Stimulated activated naive CD8-positive, alpha-beta T cell treated with anti-CD3 and anti-CD28 coated beads, Interleukin-15, Interleukin-2, amounts not matched to agents 100 ng/mL and 50 ng/mL, for 24 hours (primary cell): ENCODE data around the gene ERC2.

Experiments
- H3K27ac Mint-ChIP-seq: one replicate; pipeline ENCODE4 v1.8.0; 2021; ENCODE audit warnings: mild to moderate bottlenecking, mixed read lengths
- H3K27me3 Mint-ChIP-seq: one replicate; pipeline ENCODE4 v1.8.0; 2021; ENCODE audit warnings: mixed read lengths
- H3K36me3 Mint-ChIP-seq: one replicate; pipeline ENCODE4 v1.8.0; 2021; ENCODE audit warnings: low read depth, mixed read lengths
- H3K4me1 Mint-ChIP-seq: one replicate; pipeline ENCODE4 v1.8.0; 2021; ENCODE audit warnings: low read depth, mixed read lengths
- H3K4me3 Mint-ChIP-seq: one replicate; pipeline ENCODE4 v1.8.0; 2021; ENCODE audit warnings: mild to moderate bottlenecking, mixed read lengths
- H3K9me3 Mint-ChIP-seq: one replicate; pipeline ENCODE4 v1.8.0; 2021; ENCODE audit warnings: mixed read lengths

The ERC2 gene

DNA sequence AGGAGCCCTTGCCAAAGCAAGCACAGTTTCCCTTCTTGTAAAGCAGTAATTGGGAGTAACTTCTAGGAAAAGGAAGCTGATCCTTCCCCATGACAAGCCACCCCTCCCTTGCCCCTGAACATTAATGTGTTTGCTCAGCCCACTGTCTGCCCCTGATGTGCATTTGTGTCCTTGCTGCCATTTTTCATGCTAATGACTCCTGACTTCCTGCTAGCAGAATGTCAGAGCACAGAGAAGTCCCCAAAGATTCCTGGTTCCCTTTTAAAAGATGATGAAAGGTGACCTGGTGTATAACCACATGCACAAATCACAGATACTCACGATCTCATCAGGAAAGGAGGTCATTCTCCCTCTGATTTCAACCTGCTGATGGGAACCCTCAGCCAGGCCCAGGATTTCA lies 936.9 kb downstream of the ERC2 start:
- H3K27me3 Mint-ChIP-seq: no peaks in the 10 kb centered on the region
- no peaks in the 10 kb centered on the region for H3K36me3 Mint-ChIP-seq
- H3K4me1 Mint-ChIP-seq: no peaks in the 10 kb centered on the region
- H3K4me3 Mint-ChIP-seq: no peak overlapping the region
- H3K9me3 Mint-ChIP-seq: no peaks in the 10 kb centered on the region
- H3K27ac Mint-ChIP-seq: no peak overlapping the region

- no peaks in the 10 kb centered on the region for H3K27me3 Mint-ChIP-seq
- H3K9me3 Mint-ChIP-seq: no peaks in the 10 kb centered on the region
- no peak overlapping the region for H3K27ac Mint-ChIP-seq
- no peaks in the 10 kb centered on the region for H3K4me1 Mint-ChIP-seq
- H3K36me3 Mint-ChIP-seq: no peaks in the 10 kb centered on the region
- H3K4me3 Mint-ChIP-seq: no peak overlapping the region
Measured at GRCh38 chr3:55527361-55527760, 940.9 kb downstream of the ERC2 start.

GRCh38 chr3:55526332-55527030 lies 941.8 kb downstream of the ERC2 start:
- Mint-ChIP-seq H3K4me3 (no peak overlapping the region), H3K36me3 (no peaks in the 10 kb centered on the region), H3K27me3 (no peaks in the 10 kb centered on the region), H3K27ac (no peak overlapping the region), H3K9me3 (no peaks in the 10 kb centered on the region), H3K4me1 (no peaks in the 10 kb centered on the region)

- H3K9me3 Mint-ChIP-seq: no peaks in the 10 kb centered on the region
- H3K4me3 Mint-ChIP-seq: no peak overlapping the region
- no peaks in the 10 kb centered on the region for H3K27me3 Mint-ChIP-seq
- no peaks in the 10 kb centered on the region for H3K4me1 Mint-ChIP-seq
- no peaks in the 10 kb centered on the region for H3K36me3 Mint-ChIP-seq
- H3K27ac Mint-ChIP-seq: no peak overlapping the region
Measured at GRCh38 chr3:55525436-55525835, 942.8 kb downstream of the ERC2 start.

DNA sequence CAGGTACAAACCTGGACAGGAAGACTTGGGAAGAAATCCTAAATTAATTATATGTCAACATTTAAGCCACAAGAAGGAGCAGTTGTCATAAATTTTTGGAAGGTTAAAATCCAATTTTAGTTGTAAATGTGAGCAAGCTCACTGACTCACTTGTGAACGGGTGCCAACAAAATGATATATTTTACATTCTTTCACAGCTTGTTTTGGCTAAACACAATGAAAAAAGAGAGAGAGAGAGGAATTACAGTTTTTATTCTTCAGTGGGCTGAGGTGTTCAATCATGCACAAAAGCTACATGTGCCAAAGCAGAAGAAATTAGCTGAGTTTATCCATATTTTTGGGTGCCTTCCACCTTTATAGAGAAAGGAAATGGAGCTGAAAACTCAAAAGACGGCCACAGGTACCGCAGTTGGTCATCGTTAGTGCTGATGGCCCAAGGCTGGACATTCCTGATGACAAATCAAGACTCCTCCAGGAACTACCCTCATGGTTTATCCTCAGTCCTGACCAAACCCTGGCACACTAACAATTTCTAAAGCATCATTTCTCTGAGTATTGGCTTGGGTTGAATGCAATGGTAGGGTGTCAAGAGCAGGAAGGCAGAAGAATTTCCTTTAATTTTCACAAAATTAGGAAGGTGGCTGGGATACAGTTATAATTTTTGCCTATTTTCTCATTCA lies 943.6 kb downstream of the ERC2 start:
- no peak overlapping the region for H3K4me3 Mint-ChIP-seq
- no peaks in the 10 kb centered on the region for H3K4me1 Mint-ChIP-seq
- H3K36me3 Mint-ChIP-seq: no peaks in the 10 kb centered on the region
- no peak overlapping the region for H3K27ac Mint-ChIP-seq
- no peaks in the 10 kb centered on the region for H3K27me3 Mint-ChIP-seq
- H3K9me3 Mint-ChIP-seq: no peaks in the 10 kb centered on the region

- no peak overlapping the region for H3K4me3 Mint-ChIP-seq
- no peaks in the 10 kb centered on the region for H3K9me3 Mint-ChIP-seq
- no peaks in the 10 kb centered on the region for H3K4me1 Mint-ChIP-seq
- no peak overlapping the region for H3K27ac Mint-ChIP-seq
- H3K27me3 Mint-ChIP-seq: no peaks in the 10 kb centered on the region
- H3K36me3 Mint-ChIP-seq: no peaks in the 10 kb centered on the region
Measured at GRCh38 chr3:55523471-55523870, 944.8 kb downstream of the ERC2 start.

GRCh38 chr3:55521738-55522421 lies 946.4 kb downstream of the ERC2 start:
- no peak overlapping the region for H3K27ac Mint-ChIP-seq
- H3K9me3 Mint-ChIP-seq: no peaks in the 10 kb centered on the region
- no peaks in the 10 kb centered on the region for H3K27me3 Mint-ChIP-seq
- H3K4me3 Mint-ChIP-seq: no peak overlapping the region
- no peaks in the 10 kb centered on the region for H3K4me1 Mint-ChIP-seq
- H3K36me3 Mint-ChIP-seq: no peaks in the 10 kb centered on the region

- Mint-ChIP-seq H3K27me3 (no peaks in the 10 kb centered on the region), H3K9me3 (no peaks in the 10 kb centered on the region), H3K4me3 (no peak overlapping the region), H3K4me1 (no peaks in the 10 kb centered on the region), H3K36me3 (no peaks in the 10 kb centered on the region), H3K27ac (no peak overlapping the region)
Measured at GRCh38 chr3:55521064-55521737, 947.1 kb downstream of the ERC2 start.

GRCh38 chr3:55519019-55519418 lies 949.2 kb downstream of the ERC2 start:
- H3K36me3 Mint-ChIP-seq: no peaks in the 10 kb centered on the region
- no peaks in the 10 kb centered on the region for H3K4me1 Mint-ChIP-seq
- H3K4me3 Mint-ChIP-seq: no peak overlapping the region
- no peaks in the 10 kb centered on the region for H3K27me3 Mint-ChIP-seq
- no peak overlapping the region for H3K27ac Mint-ChIP-seq
- no peaks in the 10 kb centered on the region for H3K9me3 Mint-ChIP-seq

DNA sequence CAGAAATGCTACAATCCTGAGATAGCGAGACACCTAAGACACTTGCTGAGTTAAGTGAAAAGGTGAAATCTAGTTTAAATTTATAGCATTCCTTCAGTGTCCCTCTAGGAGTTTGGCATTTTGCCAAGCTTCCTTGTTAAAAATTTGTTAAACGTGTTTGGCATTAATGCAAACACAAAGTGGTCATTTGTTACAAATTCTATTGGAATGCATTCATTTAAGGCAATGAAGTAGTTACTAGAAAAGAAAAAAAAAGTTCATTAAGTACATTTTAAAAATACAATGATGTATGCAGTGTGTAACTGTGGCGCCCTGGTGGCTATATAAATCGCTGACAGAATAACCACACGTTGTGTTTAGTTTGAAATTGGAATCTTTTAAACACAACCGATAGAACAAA lies 949.8 kb downstream of the ERC2 start:
- H3K4me1 Mint-ChIP-seq: no peaks in the 10 kb centered on the region

DNA sequence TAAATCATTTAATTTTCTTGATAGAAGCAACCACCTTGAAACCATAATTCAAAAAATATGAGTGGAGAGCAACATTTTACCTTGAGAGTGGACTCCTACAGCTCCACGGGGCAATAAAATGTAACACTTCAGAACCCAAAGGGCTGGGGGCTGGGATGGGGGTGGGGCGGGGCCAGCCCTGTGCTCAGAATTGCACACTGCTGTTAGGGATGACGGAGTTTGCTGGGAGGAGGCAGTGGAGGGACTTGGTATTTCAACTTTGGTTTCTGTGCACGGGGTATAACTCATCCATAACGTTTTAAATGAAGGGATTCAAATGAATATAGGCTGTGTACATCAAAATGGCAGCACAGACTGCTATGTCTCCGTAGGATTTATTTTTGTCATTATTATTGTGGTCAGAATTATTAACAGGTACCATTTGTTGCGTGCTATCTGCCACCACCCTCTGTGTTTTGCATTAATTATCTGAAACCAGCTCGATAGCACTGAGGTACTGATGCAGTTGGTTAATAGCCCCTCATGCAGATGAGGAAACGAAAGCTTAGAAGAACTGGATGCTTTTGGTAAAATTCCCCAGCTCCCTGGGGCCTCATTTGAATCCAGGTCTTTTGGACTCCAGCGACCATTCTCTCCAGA lies 951.8 kb downstream of the ERC2 start:
- Mint-ChIP-seq H3K27me3 (no peaks in the 10 kb centered on the region), H3K4me3 (no peak overlapping the region), H3K27ac (no peak overlapping the region), H3K4me1 (no peaks in the 10 kb centered on the region), H3K36me3 (no peaks in the 10 kb centered on the region), H3K9me3 (no peaks in the 10 kb centered on the region)

More for the DNA sequence above, 949.8 kb downstream of the ERC2 start:
- H3K27me3 Mint-ChIP-seq: no peaks in the 10 kb centered on the region
- H3K27ac Mint-ChIP-seq: no peak overlapping the region
- no peak overlapping the region for H3K4me3 Mint-ChIP-seq
- H3K36me3 Mint-ChIP-seq: no peaks in the 10 kb centered on the region
- no peaks in the 10 kb centered on the region for H3K9me3 Mint-ChIP-seq

DNA sequence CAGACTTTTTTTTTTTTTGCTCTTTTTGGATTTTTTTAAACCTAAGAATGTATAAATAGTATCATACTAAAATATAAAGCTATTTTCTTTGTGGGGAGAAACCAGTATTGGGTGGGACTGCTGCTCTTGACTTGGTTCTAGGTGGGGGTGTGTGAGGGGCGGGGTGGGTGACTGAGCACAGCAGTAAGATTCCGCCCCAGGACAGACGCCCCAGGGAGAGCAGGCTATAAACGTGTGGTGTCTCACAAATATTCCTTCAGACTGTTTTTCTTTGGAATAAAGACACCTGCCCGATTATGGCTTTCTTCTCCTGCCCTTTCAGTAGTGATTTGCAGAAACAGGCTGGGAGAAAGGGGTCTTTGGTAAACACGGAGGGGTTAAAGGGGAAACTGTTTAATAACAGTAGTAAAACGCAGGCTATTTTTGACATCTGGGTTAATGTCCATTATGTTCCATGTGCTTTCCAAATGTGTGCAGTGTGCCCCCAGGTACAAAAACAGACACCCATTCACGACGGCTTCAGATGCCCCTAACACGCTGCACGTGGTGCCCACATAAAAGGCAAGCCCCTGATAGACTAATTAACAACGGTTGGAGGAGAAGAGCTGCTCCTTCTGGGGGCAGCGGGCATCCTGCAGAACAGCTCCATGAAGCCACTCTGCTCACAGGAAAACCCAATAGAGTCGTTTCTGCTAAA lies 952.6 kb downstream of the ERC2 start:
- Mint-ChIP-seq H3K4me1 (no peaks in the 10 kb centered on the region), H3K4me3 (no peak overlapping the region)

GRCh38 chr3:55514962-55515361 lies 953.3 kb downstream of the ERC2 start:
- Mint-ChIP-seq H3K27ac (no peak overlapping the region), H3K4me3 (no peak overlapping the region), H3K27me3 (no peaks in the 10 kb centered on the region), H3K4me1 (no peaks in the 10 kb centered on the region), H3K9me3 (no peaks in the 10 kb centered on the region), H3K36me3 (no peaks in the 10 kb centered on the region)

More for the DNA sequence above, 952.6 kb downstream of the ERC2 start:
- Mint-ChIP-seq H3K27ac (no peak overlapping the region), H3K27me3 (no peaks in the 10 kb centered on the region), H3K9me3 (no peaks in the 10 kb centered on the region), H3K36me3 (no peaks in the 10 kb centered on the region)

DNA sequence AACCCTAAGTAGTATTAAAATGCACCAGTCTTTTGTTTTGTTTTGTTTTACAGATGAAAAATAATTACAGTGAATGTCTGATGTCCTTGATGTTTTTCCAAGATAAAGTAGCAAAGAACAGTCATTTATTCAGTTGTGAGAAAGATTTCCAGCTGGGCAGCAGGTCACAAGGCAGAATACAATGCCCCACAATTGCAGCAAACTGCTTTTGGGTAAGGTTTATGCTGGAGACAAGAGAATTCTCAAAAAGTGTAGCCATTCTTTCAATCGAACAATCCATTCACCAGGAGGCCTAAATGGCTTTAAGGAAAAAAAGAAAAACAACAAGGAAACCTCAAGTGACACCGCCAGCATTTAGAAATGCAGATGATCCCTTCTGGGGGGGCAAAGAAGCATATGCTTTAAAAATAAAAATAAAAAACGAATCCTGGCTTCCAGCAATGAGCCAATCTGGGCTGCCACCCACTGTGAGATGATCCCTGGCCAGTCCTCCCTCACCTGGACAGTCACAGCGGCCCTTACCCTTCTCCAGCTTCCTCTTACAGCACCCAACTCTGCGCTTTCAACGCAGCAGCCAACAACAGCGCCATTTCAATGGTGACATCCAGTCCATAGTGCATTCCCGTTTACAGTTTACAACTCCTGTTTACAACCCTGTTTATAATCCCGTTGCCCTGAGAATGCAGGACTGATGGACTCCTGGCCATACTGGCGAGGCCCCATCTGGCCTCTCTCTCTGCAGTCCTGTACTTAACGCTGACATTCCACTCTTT lies 955.5 kb downstream of the ERC2 start:
- Mint-ChIP-seq H3K4me3 (no peak overlapping the region), H3K4me1 (no peaks in the 10 kb centered on the region), H3K9me3 (no peaks in the 10 kb centered on the region), H3K27me3 (no peaks in the 10 kb centered on the region), H3K36me3 (no peaks in the 10 kb centered on the region), H3K27ac (no peak overlapping the region)
